Activated T-helper 1 cell treated with anti-CD3 and anti-CD28 coated beads, Interleukin-2, amount 50 U/mL, for 16 hours (primary cell): Measurements from ENCODE around the gene GMDS.

ENCODE experiments used
- DNase-seq, 2 donors: peaks; one replicate each; pipeline ENCODE4 v3.0.0-alpha.2; 2020; ENCODE audit warnings: low read depth in 1 of 2, low spot score in 1 of 2

The GMDS gene

DNA sequence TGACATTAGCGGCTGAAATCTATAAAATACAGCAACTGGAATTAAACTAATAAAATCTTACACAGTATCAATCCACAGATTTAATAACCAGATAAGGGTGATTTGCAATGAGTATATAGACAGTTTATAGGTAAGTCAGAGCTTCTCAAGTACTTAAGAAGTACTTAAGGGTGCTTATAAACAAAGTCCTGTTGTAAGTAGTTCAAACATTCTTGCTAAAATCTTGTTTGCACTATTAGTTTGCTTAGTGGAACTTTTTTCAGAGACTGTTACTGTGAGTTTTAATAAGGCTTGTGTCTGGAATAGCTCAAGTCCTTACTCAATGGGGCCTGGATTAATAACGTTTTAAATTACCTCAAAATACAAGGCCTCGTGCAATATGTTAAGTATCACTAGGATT is 240.5 kb downstream of the GMDS start:
- DNase-seq: no peak

DNA sequence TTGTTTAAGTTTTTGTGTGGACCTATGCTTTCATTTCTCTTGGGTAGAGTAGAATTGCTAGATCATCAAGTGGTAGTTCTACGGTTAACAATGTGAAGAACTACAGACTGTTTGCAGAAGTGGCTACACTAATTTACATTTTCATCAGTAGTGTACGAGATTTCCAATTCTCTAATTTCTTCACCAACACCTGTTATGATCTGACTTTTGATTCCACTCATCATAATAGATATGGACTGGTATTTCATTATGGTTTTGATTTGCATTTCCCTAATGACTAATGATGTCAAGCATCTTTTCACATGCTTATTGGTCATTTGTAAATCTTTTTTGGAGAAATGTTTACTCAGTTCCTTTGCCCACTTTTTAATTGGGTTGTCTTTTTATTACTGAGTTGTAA is 244.4 kb downstream of the GMDS start:
- DNase-seq: no peak

DNA sequence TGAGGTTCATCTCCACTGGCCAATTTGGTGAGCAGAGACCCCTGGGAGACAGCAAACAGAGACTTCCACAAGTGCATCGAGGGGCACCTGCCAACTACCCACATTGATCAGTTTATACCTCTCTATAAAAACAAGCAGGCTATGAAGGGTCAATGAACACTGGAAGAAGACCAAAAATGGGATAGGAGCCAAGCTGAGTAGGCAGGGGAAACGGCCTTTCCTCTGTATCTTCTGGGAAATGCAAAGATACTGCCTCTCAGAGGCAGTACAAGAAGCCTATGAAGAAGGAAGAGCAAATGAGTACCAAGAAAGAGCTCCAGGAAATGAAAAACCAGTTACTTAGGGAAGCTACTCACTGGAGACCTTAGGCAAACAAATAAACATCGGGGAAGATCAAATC is 247.7 kb downstream of the GMDS start:
- DNase-seq: no peak

DNA sequence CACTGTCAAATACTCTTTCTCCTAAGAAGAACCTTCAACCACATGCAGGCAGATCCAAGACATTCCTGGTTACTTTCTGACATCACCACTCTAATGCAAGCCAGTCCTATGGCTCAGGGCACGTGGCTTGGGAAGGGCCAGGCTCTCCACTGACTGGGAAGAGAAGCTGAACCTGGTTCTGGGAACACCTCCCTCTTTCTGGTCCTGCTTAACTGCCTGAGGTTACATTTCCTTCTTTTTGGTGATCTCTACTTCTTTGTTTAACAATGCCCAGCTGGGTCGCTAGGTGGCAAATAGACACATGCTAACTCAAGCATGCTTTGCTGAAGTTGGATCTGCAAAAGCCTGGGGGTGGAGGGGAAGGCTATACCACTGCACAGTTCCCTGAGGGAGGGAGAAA is 249.8 kb downstream of the GMDS start:
- DNase-seq: no peak

DNA sequence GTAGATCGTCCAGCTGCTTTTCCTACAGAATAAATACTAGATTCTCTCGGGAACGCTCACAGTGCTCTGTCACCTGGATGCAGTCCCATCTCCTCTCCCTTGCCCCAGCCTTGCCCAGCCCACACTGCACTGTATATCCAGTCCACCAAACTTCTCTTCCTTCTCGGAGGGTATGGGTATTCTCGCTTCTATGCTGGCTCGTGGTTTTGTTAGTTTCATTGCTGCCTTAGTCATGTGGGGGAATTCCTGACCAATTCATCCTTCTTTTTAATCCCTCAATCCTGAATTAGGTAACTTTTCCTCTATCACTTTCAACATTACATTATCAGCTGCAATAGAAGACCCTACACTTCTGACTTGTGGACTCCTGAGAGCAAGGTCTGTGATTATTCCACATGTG is 252.4 kb downstream of the GMDS start:
- DNase-seq: no peak

DNA sequence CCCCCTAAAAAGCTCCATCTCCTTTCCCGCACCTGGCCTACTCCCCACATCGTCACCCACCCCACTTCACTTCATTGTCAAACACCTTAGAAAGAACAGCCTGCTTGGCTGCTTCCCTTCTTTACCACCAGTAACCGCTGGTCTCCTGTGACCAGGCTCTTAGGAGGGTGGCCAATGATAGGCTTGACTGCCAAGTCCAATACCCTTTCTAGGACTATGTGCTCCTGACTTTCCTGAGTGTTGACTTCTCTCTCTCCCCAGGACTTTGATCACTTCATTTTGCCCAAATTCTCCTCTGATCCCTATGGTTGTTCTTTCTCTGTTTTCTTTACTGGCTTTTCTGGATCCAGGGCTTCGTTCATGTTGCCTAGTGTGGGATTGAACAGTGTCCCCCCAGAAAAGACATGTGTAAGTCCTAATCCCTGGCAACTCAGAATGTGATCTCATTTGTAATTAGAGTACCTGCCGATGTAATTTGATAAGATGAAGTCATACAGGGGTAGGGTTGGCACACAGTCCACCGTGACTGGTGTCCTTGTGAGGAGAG is 254.0 kb downstream of the GMDS start:
- no peak for DNase-seq

DNA sequence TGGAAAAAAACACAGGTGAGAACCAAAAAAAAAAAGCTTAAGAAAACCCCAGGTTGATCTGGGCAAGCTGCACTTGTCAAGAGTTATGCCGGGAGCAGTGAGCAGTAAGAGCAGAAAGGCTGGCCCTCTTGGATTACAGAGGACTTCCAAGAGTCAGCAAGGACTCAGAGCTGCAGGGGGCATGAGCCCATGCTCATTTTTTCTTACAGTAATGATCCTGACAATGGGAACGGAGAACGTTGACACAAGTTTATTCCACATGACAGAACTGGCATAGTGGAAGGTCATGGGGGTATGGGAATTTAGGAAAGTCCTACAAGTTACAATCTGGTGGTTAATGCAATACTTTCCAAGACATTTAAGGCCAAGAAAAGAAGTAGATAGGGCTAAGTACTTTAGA is 256.6 kb downstream of the GMDS start:
- no peak for DNase-seq

DNA sequence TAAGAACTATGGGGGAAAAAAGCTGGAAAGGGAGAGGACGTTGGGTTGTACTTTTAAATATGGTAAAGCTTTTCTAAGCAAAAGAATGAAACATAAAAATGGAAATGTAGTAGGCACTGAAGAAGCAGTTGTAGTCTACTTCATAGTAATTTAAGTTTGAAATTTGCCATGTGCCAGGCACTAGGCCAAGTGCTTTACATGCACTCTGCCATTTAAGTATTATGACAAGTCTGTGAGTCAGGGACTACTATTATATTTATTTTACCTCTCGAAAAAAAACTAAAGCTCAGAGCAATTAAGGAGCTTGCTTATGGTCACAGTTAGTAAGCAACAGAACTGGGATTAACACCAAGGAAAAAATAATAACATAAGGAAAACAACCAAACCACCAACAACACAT is 257.8 kb downstream of the GMDS start:
- no peak for DNase-seq

DNA sequence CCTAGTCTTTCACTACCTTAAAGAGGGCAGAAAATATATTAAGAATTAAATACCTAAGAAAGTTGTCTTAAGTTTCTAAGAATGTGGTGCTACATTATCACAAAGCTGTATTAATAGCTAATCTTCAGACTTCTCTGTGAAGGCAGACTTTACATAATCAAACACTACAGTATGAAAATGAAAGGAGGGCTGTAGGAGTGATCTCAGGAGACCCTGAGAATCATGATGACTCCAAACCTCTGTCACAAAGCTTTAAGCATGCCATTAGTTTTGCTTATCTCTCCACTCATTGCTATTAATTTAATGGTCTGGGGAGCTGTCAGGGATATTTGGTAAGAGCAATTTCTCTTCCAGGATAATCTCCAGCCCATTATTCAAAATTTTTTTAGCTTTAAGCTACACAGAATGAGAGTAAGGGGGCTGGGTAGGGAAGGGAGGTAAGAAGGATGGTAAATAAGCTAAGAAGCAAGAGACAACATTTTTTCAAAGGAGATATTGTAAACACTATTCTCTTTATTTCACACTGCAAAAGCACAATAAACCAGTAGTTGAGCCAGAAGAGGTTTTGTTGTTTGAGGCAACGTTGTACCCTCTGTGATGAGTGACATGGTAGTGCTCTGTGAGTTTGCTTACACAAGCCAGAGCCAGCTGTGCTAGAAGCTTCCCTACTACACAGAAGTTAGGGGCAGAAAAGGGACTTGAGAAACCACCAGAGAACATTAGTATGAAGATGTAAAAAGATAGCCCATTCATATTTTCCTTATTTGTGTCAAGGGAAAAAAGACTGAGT is 258.8 kb downstream of the GMDS start:
- DNase-seq: no peak

DNA sequence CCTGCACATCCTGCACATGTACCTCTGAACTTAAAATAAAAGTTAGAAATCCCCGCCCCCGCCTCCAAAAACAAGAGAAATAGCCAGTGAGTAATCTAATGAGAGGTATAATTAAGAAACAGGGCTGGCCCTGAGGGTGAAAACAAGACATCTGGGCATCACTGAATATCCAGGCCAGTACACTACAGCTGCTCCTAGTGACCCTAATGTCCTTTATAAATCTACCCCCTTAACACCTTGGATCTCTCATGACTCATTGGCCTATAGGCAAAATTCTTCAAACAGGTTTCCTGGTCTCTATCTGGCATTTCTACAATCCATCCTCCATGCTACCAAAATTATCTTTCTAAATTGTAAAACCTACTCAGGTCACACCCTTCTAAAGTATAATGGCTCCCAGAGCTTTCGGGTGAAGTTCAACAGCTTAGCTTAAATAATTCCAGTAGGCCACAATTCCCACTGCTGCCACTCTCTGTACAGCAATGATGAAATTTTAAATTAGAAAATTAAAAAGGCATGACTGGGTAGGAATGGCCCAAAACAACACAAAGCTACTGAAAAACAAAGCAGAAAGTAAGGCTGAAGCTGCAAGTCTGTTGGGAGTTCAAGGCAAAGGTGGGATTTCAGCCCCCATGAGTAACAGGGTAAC is 260.9 kb downstream of the GMDS start:
- no peak for DNase-seq

DNA sequence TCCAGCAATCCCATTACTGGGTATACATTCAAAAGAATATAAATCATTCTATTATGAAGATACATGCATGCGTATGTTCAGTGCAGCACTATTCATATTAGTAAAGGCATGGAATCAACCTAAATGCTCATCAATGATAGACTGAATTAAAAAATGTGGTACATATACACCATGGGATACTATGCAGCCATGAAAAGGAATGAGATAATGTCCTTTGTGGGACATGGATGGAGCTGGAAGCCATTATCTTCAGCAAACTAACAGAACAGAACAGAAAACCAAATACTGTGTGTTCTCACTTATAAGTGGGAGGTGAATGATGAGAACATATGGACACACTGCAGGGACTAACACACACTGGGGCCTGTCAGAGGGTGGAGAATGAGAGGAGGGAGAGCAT is 261.6 kb downstream of the GMDS start:
- no peak for DNase-seq

DNA sequence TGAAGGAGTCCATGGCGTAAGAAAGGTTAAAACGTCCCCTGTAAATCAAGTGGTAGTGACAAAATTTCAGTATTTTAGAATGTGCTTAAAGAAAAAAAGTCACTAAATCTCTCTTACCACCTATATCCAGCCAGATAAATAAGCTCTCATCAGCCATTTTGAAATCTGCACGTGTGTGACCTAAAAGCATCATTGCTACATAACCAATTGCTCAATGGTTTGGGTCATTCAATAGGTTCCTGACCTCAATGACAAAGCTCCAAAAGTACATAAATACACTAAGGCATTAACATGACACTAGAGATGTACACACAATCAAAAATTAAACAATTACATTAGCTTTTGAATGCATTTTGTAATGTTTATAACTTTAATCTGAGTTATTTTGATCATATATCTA is 272.4 kb downstream of the GMDS start:
- DNase-seq: no peak

DNA sequence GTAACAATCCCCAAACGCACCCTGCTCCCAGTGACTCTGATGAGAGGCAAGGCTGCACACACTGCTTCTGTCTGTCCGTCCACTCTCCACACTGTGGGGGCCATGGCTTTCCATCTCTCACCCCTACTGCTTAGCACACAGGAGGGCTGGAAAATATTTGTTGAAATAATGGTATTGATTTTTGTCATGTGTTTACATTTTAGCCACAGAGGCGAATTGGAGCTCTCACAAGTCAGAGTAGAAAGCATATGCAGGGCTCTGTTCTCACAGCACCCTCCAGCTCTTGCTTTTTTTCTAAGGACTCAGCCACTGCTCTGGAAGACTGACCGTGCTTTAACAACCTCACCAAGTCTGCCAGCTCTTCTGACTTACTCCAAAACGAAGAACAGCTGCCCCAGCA is 273.8 kb downstream of the GMDS start:
- DNase-seq: no peak

DNA sequence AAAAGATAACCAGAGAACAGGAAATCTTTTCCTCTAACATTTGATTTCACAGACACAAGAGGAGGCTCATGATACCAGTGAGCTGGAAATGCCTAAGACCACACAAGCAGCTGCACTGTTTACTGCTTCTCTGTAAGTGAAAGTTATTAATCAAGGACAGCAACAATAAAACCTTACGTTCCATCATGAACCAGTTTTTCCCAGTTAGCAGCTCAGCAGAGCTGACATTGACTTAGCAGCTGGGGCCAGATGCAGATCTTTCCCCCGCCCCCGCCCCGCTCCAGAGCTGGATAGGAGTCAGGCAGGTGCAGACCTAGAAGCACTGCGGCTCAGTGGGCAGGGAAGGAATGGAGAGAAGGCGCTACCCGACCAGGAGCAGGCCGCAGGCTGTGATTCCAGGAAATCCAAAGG is 275.2 kb downstream of the GMDS start:
- DNase-seq: no peak

DNA sequence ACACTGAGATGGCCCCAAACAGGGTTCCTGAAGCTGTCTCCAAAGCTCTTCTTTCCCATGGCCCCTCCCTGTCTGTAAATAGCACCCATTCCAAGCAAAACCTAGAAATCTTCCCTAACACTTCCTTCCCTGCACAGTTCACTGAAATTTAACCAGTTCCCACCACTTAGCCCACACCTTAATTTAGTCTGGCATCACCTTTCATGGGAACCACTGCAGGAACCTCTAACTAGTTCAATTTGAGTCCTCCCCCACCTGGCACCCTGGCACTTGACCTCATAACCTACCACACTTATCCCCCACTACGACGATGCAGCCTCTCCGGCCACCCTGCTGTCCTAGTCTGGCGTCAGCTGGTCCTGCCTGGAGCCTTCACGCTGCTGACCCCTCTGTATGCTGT is 278.7 kb downstream of the GMDS start:
- no peak for DNase-seq

DNA sequence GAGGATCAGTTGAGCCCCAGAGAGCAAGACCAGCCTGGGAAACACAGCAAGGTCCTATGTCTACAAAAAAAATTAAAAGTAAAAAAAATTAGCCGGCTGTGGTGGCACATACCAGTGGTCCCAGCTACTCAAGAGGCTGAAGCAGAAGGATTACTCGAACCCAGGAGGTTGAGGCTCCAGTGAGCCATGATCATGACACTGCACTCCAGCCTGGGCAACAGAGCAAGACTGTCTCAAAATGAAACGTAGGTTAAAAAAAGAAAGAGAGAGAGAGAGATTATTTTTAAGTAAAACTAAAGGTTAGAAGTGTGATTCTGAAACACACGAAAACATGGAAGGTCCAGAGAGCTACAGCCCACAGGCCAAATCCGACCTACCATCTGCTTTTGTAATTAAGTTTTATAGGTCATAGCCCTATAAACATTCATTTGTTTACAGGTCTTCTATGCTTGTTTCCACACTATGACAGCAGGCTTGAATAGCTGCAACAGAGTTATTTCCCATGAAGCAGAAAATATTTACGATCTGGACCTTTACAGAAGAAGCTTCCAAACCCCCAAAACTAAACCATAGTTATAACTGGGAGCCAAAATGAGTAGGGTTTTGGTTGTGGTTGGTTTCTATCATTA is 279.7 kb downstream of the GMDS start:
- no peak for DNase-seq

DNA sequence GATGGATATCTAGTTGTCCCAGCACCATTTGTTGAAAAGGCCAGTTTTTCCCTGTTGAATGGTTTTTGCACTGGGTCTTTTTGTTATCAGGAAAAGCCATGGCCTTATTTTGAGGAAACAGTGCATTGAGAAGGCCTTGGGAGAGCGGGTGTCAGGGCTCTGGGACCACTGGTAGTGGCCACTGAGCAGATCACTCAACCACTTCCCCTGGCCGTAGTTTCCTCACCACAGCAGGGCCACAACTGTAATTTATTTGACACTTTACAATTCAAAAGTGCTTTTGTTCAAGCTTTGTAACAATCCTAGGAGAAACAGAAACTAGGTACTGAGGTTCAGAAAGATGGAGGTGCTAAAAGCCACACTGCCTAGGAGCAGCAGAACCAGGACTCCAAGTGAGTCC is 281.8 kb downstream of the GMDS start:
- no peak for DNase-seq

DNA sequence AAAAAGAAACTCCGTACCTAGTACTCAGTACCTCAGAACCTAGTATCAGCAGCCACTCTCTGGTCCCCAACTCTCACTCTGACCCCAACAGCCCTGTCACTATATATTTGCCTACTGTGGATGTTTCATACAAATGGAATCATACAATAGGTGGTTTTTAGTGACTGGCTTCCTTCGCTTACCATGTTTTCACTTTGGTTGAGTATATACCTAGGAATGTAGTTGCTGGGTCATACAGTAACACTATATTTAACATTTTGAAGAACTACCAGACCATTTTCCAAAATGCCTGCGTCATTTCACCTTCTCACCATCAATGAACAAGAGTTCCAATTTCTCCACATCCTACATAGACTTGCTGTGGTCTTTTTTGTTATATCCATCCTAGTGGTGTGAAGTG is 283.2 kb downstream of the GMDS start:
- DNase-seq: no peak

DNA sequence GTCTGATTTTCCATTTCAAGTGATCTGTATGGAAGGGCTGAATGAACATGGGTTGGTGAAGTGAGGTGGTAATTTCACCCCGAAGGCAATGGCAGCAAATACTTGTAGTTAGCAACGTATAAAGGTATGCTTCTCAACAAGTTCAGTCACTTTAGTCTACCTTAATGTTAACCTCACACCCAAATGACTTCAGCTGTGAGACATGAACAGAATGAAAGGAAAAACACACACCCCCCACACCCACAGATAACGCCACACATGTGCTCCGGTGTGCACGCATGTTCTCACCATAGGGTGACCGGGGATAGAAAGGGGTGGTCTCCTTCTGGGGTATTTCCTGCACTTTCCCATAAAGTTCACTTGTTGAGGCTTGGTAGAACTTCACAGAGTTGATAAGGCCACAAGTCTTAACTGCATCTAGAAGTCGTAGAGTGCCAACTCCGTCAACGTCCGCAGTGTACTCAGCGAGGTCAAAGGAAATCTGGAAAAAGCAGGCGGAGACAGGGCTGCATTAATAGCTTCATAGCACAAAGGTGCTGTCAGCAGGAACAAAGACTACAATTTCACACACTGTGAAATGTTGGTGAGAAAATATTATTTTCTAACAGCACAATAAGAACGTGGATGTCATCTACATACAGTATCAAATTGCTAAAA is 284.8 kb downstream of the GMDS start:
- DNase-seq: no peak

DNA sequence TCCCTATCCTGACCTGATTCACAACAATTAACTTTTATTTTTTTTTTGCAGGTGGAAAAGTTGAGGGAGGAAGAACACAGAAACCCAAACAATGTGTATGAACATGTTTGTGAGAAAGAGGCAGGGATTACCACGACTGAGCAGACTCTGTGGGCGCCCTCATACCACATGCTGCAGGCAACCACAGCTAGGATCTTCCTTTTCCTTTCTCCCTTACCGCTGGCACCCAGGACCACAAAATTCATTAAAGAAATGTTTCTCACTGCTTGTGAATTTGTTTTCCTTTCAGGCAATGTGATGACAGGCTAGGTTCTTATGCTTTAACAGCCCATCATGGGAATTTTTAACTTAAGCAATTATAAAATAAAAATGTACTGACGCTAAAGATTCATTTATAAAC is 287.1 kb downstream of the GMDS start:
- DNase-seq: no peak

DNA sequence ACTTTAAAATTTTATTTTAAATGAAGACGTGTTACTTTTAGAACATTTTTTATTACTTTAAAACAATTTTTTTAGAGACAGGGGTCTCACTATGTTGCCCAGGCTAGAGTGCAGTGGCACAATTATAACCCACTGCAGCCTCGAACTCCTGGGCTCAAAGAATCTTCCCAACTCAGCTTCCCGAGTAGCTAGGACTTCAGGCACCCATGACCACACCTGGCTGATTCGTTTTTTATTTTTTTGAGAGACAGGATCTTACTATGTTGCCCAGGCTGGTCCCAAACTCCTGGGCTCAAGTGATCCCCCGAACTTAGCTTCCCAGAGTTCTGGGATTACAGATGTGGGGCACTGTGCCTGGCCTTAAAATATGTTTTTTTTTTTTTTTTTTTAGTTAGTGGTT is 287.7 kb downstream of the GMDS start:
- DNase-seq: no peak
